Transverse colon (tissue), 4 donors: ENCODE data around the gene SELPLG. TPM values are rescaled to one million over a fixed set of nuclear protein-coding genes. Genes with fewer than 3 reads are reported as not detected.

ENCODE experiments used
- DNase-seq: peaks from one replicate; pipeline ENCODE4 v3.0.0-alpha.2; 2019
- H3K27ac ChIP-seq, 4 donors: fragments of 200-600 bp; sonication (generic); 2 replicates each; pipeline ENCODE4 v1.5.1; 2016 to 2018; ENCODE audit warnings: inconsistent platforms in 4 of 4
- H3K27me3 ChIP-seq: fragments of 200-600 bp; sonication (generic); 2 replicates; pipeline ENCODE4 v1.5.1; 2017; ENCODE audit warnings: inconsistent platforms
- H3K36me3 ChIP-seq, 4 donors: fragments of 200-600 bp; sonication (generic); 2 replicates each; pipeline ENCODE4 v1.5.1; 2017 to 2019; ENCODE audit warnings: inconsistent platforms in 4 of 4
- H3K4me1 ChIP-seq, 4 donors: fragments of 200-600 bp; sonication (generic); 2 replicates each; pipeline ENCODE4 v1.5.1; 2017 to 2020; ENCODE audit warnings: inconsistent platforms in 4 of 4
- H3K4me3 ChIP-seq, 4 donors: fragments of 200-600 bp; sonication (generic); 1 replicate in 1 of 4; 2 replicates in 3 of 4; pipeline versions ENCODE4 v1.5.1 to v1.6.1; 2017 to 2019; ENCODE audit warnings: inconsistent platforms in 4 of 4
- H3K9me3 ChIP-seq, 2 donors: fragments of 200-600 bp; sonication (generic); 2 replicates each; pipeline ENCODE4 v1.5.1; 2017 to 2019; ENCODE audit warnings: inconsistent platforms in 2 of 2
- EP300 ChIP-seq: sonication (generic); formaldehyde crosslinking; IDR thresholded peaks from one replicate; pipeline ENCODE4 v1.6.1; 2017; ENCODE audit warnings: antibody characterized with exemption, low read depth
- POLR2A ChIP-seq: fragments of 450-650 bp; IDR thresholded peaks from one replicate; pipeline ENCODE4 v1.6.1; 2016; ENCODE audit warnings: antibody characterized with exemption, mild to moderate bottlenecking, moderate library complexity
- POLR2AphosphoS5 ChIP-seq, 3 donors: sonication (generic); formaldehyde crosslinking; IDR thresholded peaks; one replicate each; pipeline ENCODE4 v1.6.1; 2016; ENCODE audit warnings: antibody characterized with exemption in 3 of 3
- WGBS, 2 donors: methylation state at CpG; one replicate each; pipeline ENCODE4 v1.1.5; 2018; ENCODE audit warnings: low coverage in 1 of 2; 5-methylcytosine and 5-hydroxymethylcytosine counted together
- in situ Hi-C, 4 donors: fragments of 200-750 bp; cut with MboI; loops; one replicate each; pipeline versions ENCODE4 v1.15.0 to v1.15.1; 2017; ENCODE audit warnings: low sequenced_read_pairs in 3 of 4, low pct_ligation_motif_present in 1 of 4, low pct_unique_long_range_greater_than_20kb in 1 of 4
- intact Hi-C: fragments of 100-400 bp; cut with DNase I; formaldehyde crosslinking; loops from one replicate; pipeline ENCODE4 v1.15.1; 2023; ENCODE audit warnings: low total_unique reads
- total RNA-seq, 4 donors: library from RNA; depleted of rRNA; stranded (reverse); fragments of >200 nt; gene quantifications; one replicate each; pipeline ENCODE4 v1.1.0, GENCODE V29; 2016
- TF ChIP-seq, protein P1 (sequence below), 5 experiments: fragments of 200-600 bp in 3 of 5; fragments of 450-650 bp in 2 of 5; sonication (generic) in 3 of 5; IDR thresholded peaks; 1 replicate in 2 of 5; 2 replicates in 3 of 5; pipeline ENCODE4 v1.5.1; 2016 to 2017; ENCODE audit warnings: antibody characterized with exemption in 5 of 5, inconsistent platforms in 3 of 5, mild to moderate bottlenecking in 2 of 5, moderate library complexity in 1 of 5

Gene SELPLG
- total RNA-seq, 4 donors from 2014 or later, result 1.6 to 9.4 (median 3.6) TPM

DNA sequence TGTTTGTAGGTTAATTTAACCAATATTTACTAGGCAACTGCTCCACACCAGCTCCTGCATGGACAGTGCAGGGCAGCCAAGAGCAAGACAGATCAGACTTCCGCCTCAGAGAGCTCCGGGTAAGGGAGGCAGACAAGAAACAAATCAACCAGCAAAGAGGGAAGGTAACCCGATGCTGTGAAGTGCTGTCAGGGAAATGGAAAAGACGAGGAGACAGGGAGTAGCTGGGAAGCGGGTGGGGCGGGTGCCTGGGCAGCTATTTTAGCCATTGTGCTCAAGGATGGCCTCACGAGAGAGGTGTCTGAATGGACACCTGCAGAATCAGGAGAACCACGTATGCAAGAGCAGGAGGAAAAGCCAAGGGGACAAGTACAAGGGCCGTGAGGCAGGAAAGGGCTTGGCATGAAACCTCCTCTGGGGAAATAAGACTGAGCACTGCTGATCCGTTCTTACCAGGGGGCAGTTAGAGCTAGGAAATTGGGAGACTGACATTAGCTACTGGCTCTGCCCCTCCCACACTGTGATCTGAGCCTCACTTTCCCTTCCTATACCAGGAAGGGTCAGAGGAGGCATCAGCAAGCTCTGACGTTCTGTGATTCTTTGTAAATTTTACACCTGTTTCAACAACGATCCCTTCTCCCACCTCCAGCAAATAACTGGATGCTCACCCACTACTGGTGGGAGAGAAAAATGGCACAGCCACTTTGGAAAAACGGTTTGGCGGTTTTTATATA is 29.3 kb downstream of the SELPLG start:
- H3K27ac ChIP-seq, result no peak overlapping the region
- DNase-seq, result no peak
- no peak for TF ChIP-seq POLR2A
- no peak for TF ChIP-seq EP300
- TF ChIP-seq, protein P1, sequence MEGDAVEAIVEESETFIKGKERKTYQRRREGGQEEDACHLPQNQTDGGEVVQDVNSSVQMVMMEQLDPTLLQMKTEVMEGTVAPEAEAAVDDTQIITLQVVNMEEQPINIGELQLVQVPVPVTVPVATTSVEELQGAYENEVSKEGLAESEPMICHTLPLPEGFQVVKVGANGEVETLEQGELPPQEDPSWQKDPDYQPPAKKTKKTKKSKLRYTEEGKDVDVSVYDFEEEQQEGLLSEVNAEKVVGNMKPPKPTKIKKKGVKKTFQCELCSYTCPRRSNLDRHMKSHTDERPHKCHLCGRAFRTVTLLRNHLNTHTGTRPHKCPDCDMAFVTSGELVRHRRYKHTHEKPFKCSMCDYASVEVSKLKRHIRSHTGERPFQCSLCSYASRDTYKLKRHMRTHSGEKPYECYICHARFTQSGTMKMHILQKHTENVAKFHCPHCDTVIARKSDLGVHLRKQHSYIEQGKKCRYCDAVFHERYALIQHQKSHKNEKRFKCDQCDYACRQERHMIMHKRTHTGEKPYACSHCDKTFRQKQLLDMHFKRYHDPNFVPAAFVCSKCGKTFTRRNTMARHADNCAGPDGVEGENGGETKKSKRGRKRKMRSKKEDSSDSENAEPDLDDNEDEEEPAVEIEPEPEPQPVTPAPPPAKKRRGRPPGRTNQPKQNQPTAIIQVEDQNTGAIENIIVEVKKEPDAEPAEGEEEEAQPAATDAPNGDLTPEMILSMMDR (IDR thresholded peaks at IDR 0.05), result no peak
- no peak for TF ChIP-seq POLR2AphosphoS5 (IDR thresholded peaks at IDR 0.05)
- in situ Hi-C loops (no loop called here), intact Hi-C loops (no loop called here)
- no peak overlapping the region for H3K4me3 ChIP-seq
- H3K27me3 ChIP-seq, result no peaks in the 10 kb centered on the region
- H3K36me3 ChIP-seq, result no peaks in the 10 kb centered on the region
- no peaks in the 10 kb centered on the region for H3K9me3 ChIP-seq
- no peaks in the 10 kb centered on the region for H3K4me1 ChIP-seq
- 50 to 52% methylated on average over 14 of the region's 14 CpGs for WGBS, 2 donors

DNA sequence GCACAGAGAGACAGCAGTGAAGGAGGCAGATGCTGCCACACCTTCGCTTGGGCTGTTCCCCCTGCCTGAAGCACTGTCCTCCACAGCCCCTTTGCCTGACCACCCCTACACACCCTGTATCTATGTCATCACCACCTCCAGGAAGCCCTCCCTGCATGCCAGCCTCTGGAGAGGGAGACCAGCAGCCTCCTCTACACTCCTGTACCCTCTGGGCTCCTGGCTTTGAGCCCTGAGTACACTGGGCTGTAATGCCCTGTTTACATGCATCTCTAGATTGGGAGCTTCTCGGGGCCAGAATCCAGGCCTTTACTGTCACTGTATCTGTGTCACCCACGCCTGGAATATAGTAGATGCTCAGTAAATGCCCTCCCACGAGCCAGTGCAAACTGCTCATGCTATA is 30.0 kb downstream of the SELPLG start:
- intact Hi-C loops, result no loop called here
- Histone ChIP-seq H3K27ac (no peak overlapping the region), H3K27me3 (no peaks in the 10 kb centered on the region), H3K4me3 (no peak overlapping the region), H3K4me1 (no peaks in the 10 kb centered on the region), H3K9me3 (no peaks in the 10 kb centered on the region), H3K36me3 (no peaks in the 10 kb centered on the region)
- no peak for DNase-seq
- in situ Hi-C loops, result no loop called here
- TF ChIP-seq, protein P1 (IDR thresholded peaks at IDR 0.05), result no peak
- TF ChIP-seq POLR2AphosphoS5 (IDR thresholded peaks at IDR 0.05) (no peak), POLR2A (no peak), EP300 (no peak)
- 80 to 81% methylated on average over 1 to 4 of the region's 4 CpGs for WGBS, 2 donors

DNA sequence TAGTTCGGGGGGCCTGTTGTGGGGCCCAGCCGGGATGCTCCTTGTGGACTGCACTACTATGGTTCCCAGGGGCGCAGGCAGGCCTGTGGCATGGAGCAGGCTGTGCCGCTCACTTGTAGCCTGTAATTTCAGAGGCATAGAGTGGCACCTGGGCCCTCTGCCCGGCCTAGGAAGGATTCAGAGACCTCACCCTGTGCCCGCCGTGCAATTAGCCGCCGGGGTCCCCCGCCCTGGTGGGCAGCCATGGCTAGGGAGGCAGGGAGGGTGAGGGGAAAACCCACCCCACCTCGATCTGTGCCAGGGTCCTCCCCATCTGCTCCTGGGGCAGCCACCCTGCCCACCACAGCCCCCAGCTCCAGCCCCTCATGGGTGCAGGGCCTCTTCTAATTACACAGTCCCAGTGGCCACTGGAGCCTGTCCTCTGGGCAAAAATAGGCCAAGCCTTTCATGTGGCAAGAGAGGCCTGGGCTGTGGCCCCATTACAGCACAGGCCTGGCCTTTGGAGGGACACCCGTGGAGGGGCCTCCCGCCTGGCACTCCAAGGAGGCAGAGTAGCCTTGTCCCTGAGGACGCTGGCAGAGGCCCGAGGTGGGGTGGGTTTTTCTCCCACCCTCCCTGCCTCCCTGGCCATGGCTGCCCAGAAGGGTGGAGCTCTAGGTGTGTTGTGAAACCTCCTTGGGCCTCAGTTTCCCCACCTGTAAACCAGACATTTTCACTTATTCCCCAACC is 30.6 kb downstream of the SELPLG start:
- H3K36me3 ChIP-seq, result no peaks in the 10 kb centered on the region
- 81% methylated on average over 7 of the region's 15 CpGs; no CpG with 5 or more reads in 1 of the 2 donors for WGBS, 2 donors
- in situ Hi-C loops, result no loop called here

DNA sequence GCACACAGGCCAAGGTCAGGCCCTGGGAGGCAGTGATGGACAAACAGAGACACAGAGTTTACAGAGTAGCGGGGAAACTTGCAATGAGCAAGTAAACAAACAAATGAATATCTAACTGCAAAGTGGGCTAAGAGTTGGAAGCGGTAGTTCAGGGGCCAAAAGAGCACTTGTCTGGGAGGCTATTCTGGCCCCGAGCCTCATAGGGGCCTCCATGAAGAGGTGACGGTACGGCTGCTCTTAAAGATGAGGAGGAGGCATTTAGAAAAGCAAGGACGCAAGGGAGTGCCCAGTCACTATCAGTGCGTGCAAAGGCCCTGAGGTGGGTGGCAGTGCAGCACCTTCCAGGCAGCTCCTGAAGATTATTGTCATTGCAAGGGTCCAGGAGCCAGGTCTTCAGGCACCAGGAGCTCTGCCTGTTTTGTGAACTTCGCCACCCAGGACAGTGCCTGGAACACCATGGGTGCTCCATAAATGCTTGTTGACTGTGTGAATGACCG is 31.4 kb downstream of the SELPLG start:
- intact Hi-C loops, result no loop called here
- TF ChIP-seq POLR2AphosphoS5 (IDR thresholded peaks at IDR 0.05) (no peak), EP300 (no peak), POLR2A (no peak)
- TF ChIP-seq, protein P1 (IDR thresholded peaks at IDR 0.05), result no peak
- DNase-seq, result no peak

More for the DNA sequence above, 30.6 kb downstream of the SELPLG start:
- H3K9me3 ChIP-seq, result no peaks in the 10 kb centered on the region
- H3K27ac ChIP-seq, result no peak overlapping the region
- TF ChIP-seq POLR2AphosphoS5 (IDR thresholded peaks at IDR 0.05) (no peak), EP300 (no peak), POLR2A (no peak)
- TF ChIP-seq, protein P1 (IDR thresholded peaks at IDR 0.05), result no peak
- H3K4me3 ChIP-seq, result no peak overlapping the region
- DNase-seq, result no peak
- H3K27me3 ChIP-seq, result no peaks in the 10 kb centered on the region
- H3K4me1 ChIP-seq, result no peaks in the 10 kb centered on the region
- intact Hi-C loops, result no loop called here

More for the DNA sequence above, 31.4 kb downstream of the SELPLG start:
- Histone ChIP-seq H3K36me3 (no peaks in the 10 kb centered on the region), H3K4me1 (no peaks in the 10 kb centered on the region), H3K27ac (no peak overlapping the region), H3K9me3 (no peaks in the 10 kb centered on the region), H3K27me3 (no peaks in the 10 kb centered on the region), H3K4me3 (no peak overlapping the region)
- in situ Hi-C loops, result no loop called here
- WGBS, 2 donors, result 84 to 86% methylated on average over 5 to 9 of the region's 9 CpGs
